ENCODE data around the gene GPI.

The GPI gene

DNA sequence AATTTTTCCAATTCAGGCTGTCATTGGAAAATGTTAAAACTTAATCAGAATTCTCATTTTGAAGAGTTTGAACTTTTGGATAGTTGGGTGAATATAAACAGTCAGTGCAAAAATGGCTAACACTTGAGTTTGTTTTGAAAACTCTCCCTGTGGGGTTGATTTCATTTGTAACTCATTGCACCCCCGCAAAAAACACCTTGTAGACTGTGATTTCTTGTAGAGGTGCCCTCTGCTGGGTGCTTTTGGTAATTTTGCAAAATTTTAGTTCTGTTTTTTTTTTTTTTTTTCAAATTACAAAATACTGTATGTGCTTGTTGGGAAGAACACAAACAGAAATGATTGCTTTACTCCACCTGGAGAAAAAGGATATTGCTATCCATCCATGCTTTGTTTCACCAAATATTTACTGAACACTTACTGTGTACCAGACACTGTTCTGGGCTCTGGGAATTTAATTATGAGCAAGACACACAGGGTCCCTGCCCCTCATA lies 28.2 kb upstream of the GPI start:
- Histone ChIP-seq H3K27ac (peak overlapping the region in 2 of 21 experiments; percentile 8 to 43), H3K4me3 (no peak overlapping the region)

GRCh38 chr19:34337739-34338138 lies 27.3 kb upstream of the GPI start:
- no peak overlapping the region for H3K27ac ChIP-seq

DNA sequence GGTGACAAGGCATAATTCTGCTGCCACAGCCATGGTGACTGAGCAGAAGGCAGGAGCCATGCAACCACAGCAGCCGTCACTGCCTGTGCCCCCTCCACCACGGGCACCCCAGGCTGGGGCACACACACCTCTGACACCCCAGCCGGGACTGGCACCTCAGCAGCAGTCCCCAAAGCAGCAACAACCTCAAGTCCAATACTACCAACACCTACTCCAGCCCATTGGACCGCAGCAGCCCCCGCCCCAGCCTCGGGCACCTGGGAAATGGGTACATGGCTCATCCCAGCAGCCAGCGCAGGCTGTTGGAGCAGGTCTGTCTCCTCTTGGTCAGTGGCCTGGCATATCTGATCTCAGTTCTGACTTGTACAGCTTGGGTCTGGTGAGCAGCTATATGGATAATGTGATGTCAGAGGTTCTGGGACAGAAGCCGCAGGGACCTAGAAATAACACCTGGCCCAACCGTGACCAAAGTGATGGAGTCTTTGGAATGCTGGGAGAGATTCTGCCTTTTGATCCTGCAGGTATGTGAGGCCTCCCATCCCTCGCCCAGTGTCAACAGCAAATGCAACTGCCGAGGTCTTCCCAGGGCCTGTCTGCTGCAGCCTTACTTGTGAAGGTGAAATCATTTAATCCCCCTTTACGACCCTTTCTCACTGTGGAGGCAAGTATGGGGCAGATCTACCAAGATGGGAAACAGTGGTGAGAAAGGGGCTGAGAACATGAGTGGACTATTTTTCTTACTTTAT lies 22.9 kb upstream of the GPI start:
- H3K27ac ChIP-seq, result no peak overlapping the region

More at GRCh38 chr19:34337739-34338138, 27.3 kb upstream of the GPI start:
- H3K4me3 ChIP-seq, result no peak overlapping the region

GRCh38 chr19:34343751-34344150 lies 21.2 kb upstream of the GPI start:
- Histone ChIP-seq H3K4me3 (no peak overlapping the region), H3K27ac (no peak overlapping the region)

More for the DNA sequence above, 22.9 kb upstream of the GPI start:
- H3K4me3 ChIP-seq, result no peak overlapping the region

DNA sequence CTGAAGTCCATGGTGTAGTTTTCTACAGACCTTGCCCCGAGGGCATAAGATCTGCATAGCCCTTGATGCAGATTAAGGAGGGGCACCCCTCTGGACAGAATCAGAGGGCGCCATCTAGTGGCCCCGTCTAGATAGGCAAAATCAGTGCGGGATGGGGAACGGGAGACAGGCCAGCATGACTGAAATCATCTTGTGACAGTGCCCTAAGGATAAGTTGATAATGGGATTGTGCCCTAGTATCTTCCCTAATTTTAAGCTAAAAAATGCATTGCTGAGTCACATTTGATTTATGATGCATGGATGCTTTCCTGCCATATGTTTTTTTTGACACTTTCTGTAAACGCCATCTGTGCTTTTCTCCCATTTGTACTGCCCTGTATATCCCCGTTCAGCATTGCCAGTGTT lies 19.0 kb upstream of the GPI start:
- Histone ChIP-seq H3K27ac (no peak overlapping the region), H3K4me3 (no peak overlapping the region)

- no peak overlapping the region for H3K27ac ChIP-seq
- H3K4me3 ChIP-seq, result no peak overlapping the region
Observed at GRCh38 chr19:34347561-34348165, 17.3 kb upstream of the GPI start.

GRCh38 chr19:34348899-34349487 lies 16.0 kb upstream of the GPI start:
- no peak overlapping the region for H3K4me3 ChIP-seq
- peak overlapping the region in 4 of 21 experiments; percentile 17 to 88 (median 66) for H3K27ac ChIP-seq

DNA sequence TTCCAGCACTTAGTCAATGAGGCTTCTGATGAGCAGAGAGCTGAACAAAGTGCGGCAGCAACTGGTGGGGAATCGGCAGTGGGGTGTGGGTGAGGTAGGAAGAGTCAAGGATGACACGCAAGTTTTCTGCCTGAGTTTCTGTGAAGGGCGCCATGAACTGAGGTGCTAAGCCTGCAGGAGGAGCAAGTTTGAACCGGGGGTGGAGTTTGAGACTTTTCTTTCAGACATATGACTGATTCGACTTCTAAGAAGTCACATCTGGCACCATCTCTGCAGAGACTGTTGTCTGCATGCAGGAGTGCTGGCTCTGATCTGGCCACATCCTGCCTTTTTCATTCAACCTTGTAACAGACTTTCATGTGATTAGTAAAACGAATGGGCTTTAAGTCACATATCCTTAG lies 14.8 kb upstream of the GPI start:
- H3K4me3 ChIP-seq, result no peak overlapping the region
- peak overlapping the region in 10 of 21 experiments; percentile 9 to 88 (median 60) for H3K27ac ChIP-seq

- H3K4me3 ChIP-seq, result no peak overlapping the region
- H3K27ac ChIP-seq, result peak overlapping the region in 5 of 21 experiments; percentile 16 to 88 (median 62)
Observed at GRCh38 chr19:34351382-34351826, 13.6 kb upstream of the GPI start.

DNA sequence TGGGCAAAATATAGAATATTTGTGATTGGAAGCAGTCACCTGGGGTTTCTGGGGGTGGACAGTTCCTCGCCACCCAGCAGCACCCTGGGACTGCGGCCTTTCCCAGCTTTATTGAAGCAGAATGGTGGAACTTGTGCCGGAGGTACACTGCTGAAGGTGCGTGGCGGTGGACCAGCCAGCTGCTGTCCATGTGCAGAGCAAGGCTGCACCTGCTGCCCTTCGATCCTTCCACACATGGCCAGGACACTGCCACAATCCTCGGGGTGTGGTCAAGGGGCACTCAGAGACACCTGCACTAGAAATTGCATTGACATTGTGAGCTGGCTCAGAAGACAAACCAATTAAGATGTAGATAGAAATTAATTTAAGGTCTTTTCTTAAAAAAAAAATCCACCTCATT lies 11.4 kb upstream of the GPI start:
- no peak overlapping the region for H3K27ac ChIP-seq
- H3K4me3 ChIP-seq, result no peak overlapping the region

DNA sequence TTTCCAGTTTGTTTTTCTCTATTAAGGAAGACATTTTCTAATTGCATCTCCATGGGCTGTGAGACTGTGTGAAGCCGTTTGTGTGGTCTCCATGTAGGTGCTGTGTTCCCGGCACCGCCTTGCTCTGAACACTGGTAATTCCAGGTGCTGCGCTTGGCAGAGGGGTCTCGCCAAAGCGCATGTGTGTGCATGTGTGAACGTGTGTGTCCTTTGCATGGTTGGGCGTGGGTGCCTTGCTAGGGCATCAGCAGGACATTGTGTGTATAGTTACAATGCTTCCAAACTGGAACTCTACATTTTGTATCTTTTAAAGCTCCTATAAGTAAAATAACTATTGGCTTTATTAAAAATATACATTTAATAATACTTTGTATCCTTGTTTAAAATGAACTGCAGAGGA lies 9.8 kb upstream of the GPI start:
- Histone ChIP-seq H3K27ac (peak overlapping the region in 1 of 21 experiments; percentile 17), H3K4me3 (no peak overlapping the region)

GRCh38 chr19:34356875-34357274 lies 8.1 kb upstream of the GPI start:
- Histone ChIP-seq H3K27ac (no peak overlapping the region), H3K4me3 (no peak overlapping the region)

GRCh38 chr19:34357431-34357830 lies 7.6 kb upstream of the GPI start:
- H3K4me3 ChIP-seq, result no peak overlapping the region
- H3K27ac ChIP-seq, result no peak overlapping the region

DNA sequence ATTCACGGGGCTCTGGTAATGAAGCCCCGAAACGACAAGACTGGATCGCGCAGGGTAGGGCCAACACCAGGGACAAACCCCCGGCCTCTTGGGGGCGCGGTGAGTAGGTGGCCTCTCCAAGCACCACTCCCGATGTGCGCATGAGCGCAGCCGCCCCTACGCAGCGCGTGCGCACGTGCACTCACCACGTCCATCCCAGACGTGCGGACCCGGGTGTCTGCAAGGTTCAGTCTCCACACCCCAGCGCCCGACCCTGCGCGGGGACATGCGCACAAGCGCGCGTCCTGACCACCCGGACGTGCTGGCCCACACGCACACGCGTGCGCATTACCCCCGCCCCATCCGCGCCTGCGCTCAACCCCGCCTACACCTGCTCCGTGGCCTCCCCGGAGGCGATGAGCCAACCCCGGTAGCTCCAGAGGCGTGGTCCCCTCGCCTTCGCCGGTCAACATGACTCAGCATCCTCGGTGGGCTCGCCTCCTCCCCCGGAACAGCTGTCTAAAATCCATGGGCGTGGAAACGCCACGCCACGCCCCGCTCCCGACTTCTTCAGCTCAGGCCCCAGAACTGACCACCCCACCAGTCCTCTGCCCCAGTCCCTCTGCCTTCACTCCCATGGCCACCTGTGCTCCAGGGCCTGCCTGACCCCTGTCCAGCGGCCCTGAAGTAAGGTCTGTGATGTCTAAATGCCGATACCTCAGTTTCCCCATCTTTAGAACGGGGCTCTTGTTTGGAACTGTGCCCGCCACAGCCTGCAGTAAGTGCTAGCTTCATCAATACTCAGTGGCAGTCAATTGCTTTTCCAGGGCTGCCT lies 5.6 kb upstream of the GPI start:
- H3K4me3 ChIP-seq, result peak overlapping the region; percentile 20 to 46 (median 40)
- H3K27ac ChIP-seq, result peak overlapping the region in 20 of 21 experiments; percentile 43 to 87 (median 76)

DNA sequence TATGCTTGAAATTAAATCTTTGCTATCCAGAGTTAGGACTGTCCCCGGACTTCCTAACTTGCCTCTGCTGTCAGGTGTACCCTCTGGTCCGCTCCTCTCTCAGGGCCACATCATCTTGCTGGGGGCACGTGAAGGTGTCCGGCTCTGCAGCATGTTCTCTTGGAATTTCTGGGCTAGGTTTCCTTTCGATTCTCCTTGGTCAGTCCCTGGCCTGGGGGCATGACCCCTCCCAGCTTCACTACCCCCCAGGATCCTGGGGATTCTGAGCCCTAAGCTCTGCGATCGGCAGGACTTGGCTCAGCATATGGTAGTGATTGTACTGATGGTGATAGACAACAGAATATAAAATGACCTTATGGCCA lies 5.1 kb upstream of the GPI start:
- Histone ChIP-seq H3K27ac (peak overlapping the region in 20 of 21 experiments; percentile 43 to 87 (median 76)), H3K4me3 (peak overlapping the region; percentile 20 to 46 (median 40))

DNA sequence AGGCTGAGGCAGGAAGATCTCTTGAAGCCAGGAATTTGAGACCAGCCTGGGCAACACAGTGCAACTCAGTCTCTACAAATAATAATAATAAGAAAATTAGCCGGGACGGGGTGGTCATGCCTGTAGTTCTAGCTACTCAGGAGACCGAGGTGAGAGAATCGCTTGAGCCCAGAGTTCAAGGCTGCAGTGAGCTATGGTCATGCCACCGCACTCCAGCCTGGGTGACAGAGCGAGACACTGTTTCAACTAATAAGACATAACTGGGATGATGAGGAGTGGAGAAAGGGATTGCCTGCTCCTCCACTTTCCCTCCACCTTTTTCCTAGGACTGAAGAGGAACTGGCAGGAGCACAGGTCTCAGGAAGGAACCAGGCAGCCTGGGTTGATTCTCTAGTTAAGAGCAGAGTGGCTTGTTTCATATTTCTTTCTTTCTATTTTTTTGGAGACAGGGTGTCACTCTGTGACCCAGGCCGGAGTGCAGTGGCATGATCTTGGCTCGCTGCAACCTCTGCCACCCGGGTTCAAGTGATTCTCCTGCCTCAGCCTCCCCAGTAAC lies 4.6 kb upstream of the GPI start:
- H3K4me3 ChIP-seq, result no peak overlapping the region

GRCh38 chr19:34362679-34363069 lies 2.3 kb upstream of the GPI start:
- H3K27ac ChIP-seq, result no peak overlapping the region

More for the DNA sequence above, 4.6 kb upstream of the GPI start:
- peak overlapping the region in 4 of 21 experiments; percentile 69 to 86 (median 77) for H3K27ac ChIP-seq

GRCh38 chr19:34363094-34363493 lies 1.9 kb upstream of the GPI start:
- no peak overlapping the region for H3K4me3 ChIP-seq
- no peak overlapping the region for H3K27ac ChIP-seq

More at GRCh38 chr19:34362679-34363069, 2.3 kb upstream of the GPI start:
- no peak overlapping the region for H3K4me3 ChIP-seq

- H3K4me3 ChIP-seq, result no peak overlapping the region
Observed at GRCh38 chr19:34363930-34364329, 1.1 kb upstream of the GPI start.

More at GRCh38 chr19:34363930-34364329, 1.1 kb upstream of the GPI start:
- no peak overlapping the region for H3K27ac ChIP-seq
